ENCODE results near the gene SENP6. TPM values are rescaled to one million over a fixed set of nuclear protein-coding genes. Genes with fewer than 3 reads are reported as not detected.

Gene SENP6, protein sequence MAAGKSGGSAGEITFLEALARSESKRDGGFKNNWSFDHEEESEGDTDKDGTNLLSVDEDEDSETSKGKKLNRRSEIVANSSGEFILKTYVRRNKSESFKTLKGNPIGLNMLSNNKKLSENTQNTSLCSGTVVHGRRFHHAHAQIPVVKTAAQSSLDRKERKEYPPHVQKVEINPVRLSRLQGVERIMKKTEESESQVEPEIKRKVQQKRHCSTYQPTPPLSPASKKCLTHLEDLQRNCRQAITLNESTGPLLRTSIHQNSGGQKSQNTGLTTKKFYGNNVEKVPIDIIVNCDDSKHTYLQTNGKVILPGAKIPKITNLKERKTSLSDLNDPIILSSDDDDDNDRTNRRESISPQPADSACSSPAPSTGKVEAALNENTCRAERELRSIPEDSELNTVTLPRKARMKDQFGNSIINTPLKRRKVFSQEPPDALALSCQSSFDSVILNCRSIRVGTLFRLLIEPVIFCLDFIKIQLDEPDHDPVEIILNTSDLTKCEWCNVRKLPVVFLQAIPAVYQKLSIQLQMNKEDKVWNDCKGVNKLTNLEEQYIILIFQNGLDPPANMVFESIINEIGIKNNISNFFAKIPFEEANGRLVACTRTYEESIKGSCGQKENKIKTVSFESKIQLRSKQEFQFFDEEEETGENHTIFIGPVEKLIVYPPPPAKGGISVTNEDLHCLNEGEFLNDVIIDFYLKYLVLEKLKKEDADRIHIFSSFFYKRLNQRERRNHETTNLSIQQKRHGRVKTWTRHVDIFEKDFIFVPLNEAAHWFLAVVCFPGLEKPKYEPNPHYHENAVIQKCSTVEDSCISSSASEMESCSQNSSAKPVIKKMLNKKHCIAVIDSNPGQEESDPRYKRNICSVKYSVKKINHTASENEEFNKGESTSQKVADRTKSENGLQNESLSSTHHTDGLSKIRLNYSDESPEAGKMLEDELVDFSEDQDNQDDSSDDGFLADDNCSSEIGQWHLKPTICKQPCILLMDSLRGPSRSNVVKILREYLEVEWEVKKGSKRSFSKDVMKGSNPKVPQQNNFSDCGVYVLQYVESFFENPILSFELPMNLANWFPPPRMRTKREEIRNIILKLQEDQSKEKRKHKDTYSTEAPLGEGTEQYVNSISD
- total RNA-seq (ENCODE audit: low replicate concordance) = 108 and 202 TPM in 2 replicates

DNA sequence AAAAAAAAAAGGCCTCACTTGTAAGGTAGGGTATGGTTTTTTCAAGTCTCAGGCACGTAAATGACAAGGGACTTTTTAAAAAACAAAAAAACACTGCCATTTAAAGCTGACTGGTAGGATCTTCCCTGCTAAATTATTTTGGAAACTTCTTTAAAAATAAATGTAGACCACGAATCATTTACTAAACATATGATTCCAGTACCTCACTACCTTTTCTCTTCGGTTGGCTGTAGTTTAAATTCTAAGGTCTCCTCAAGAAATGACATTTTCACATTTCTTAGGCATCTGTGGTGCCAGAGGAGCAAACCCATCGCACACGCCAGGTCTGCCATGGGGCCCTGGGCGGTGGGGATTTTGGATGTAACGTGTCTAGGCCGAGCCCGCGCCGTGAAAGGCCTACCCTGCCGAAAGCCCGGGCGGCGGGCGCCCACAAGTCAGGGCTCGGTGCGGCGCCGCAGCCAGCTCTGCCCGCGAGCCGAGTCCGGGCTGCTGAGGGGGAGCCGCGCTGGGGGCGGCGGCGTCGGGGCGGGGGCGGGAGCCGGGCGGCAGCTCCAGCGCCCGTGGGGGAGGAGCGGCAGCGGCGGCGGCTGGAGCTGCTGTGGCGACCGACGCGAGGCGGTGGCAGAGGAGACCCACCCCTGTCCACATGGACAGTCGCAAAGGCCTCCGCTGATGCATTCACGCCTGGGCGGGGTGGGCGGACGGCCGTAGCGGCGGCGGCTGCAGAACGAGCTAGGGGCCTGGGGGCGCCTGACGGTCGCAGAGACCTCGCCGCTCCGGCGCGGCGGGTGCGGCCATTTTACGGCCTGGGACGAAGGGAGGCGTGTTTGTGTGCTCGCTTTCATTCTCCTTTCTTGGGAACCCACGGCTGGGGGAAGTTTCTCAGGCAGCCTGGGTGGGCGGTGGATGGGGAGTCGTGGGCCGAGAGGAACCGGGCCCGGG, at the start of gene SENP6:
Gene SENP6 (plus strand): TSS at position 577 of the 942 bp plus-strand sequence. CDS start 645 bp downstream, outside the sequence.
- peaks cover 8% of the 10 kb centered on the region for H3K9me3 Mint-ChIP-seq
- peaks cover 8% of the 10 kb centered on the region for H3K4me1 ChIP-seq
- H3K79me2 ChIP-seq (ENCODE audit: low read depth) = peaks cover 66% of the 10 kb centered on the region
- H3K36me3 ChIP-seq = no peaks in the 10 kb centered on the region
- peak within 1 kb of the TSS; percentile 99 for H3K4me3 Mint-ChIP-seq
- H3K4me2 ChIP-seq = peak within 1 kb of the TSS; percentile 90
- H3K27ac Mint-ChIP-seq = peak within 1 kb of the TSS; percentile 99
- H3K4me1 Mint-ChIP-seq = peaks cover 22% of the 10 kb centered on the region
- H3F3A ChIP-seq (ENCODE audit: low read depth) = peaks cover 23% of the 10 kb centered on the region
- peak within 1 kb of the TSS; percentile 91 for H3K9ac ChIP-seq
- peaks cover 3% of the 10 kb centered on the region for H3K27me3 Mint-ChIP-seq (ENCODE audit: insufficient read depth, low read depth)
- peak within 1 kb of the TSS; percentile 96 for H2AFZ ChIP-seq (replicated peaks)
- no peaks in the 10 kb centered on the region for H3K27me3 ChIP-seq
- H3K9me3 ChIP-seq (ENCODE audit: low read depth) = no peaks in the 10 kb centered on the region
- H4K20me1 ChIP-seq (ENCODE audit: low read depth) = peaks cover 7% of the 10 kb centered on the region
- peak within 1 kb of the TSS; percentile 69 for H3K4me3 ChIP-seq
- H3K36me3 Mint-ChIP-seq = peaks cover 21% of the 10 kb centered on the region
- TF ChIP-seq CTCF (IDR thresholded peaks at IDR 0.05) (no peak), EZH2 (IDR thresholded peaks at IDR 0.05) (no peak), EZH2phosphoT487 (IDR thresholded peaks at IDR 0.05) (no peak)
- H3K27ac ChIP-seq = peak within 1 kb of the TSS; percentile 96
- peak; percentile 92 for DNase-seq (ENCODE audit: low spot score)

DNA sequence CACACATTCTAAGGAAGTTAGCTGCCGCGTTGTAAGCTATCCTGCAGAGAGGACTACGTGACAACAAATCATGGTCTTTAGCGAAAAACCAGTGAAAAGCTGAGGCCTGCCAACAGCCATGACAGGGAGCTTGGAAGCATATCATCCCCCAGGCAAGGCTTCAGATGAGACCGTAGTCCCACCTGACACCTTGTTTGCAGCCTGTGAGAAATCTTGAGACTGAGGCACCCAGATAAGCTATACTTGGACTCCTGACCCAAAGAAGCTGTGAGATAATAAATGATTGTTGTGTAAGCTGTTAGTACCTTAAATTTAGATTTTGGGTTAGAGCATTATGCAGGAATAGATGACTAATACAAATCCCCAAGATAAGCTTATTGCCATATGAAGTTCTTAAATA, 45.4 kb upstream of the SENP6 start:
- Histone ChIP-seq H2AFZ (replicated peaks) (peak overlapping the region; percentile 77), H3K9ac (no peak overlapping the region), H3K36me3 (no peaks in the 10 kb centered on the region), H3F3A (ENCODE audit: low read depth) (no peaks in the 10 kb centered on the region), H3K27ac (no peak overlapping the region), H4K20me1 (ENCODE audit: low read depth) (no peaks in the 10 kb centered on the region), H3K4me3 (no peak overlapping the region), H3K9me3 (ENCODE audit: low read depth) (no peaks in the 10 kb centered on the region), H3K4me2 (no peak overlapping the region), H3K27me3 (no peaks in the 10 kb centered on the region), H3K4me1 (peaks cover 14% of the 10 kb centered on the region), H3K79me2 (ENCODE audit: low read depth) (no peaks in the 10 kb centered on the region)
- Mint-ChIP-seq H3K36me3 (no peaks in the 10 kb centered on the region), H3K27me3 (ENCODE audit: insufficient read depth, low read depth) (peaks cover 2% of the 10 kb centered on the region), H3K4me3 (no peak overlapping the region), H3K4me1 (peaks cover 2% of the 10 kb centered on the region), H3K9me3 (no peaks in the 10 kb centered on the region), H3K27ac (no peak overlapping the region)
- TF ChIP-seq CTCF (IDR thresholded peaks at IDR 0.05) = no peak
- no peak for TF ChIP-seq EZH2phosphoT487 (IDR thresholded peaks at IDR 0.05)
- TF ChIP-seq EZH2 (IDR thresholded peaks at IDR 0.05) = no peak
- DNase-seq (ENCODE audit: low spot score) = peak; percentile 38

DNA sequence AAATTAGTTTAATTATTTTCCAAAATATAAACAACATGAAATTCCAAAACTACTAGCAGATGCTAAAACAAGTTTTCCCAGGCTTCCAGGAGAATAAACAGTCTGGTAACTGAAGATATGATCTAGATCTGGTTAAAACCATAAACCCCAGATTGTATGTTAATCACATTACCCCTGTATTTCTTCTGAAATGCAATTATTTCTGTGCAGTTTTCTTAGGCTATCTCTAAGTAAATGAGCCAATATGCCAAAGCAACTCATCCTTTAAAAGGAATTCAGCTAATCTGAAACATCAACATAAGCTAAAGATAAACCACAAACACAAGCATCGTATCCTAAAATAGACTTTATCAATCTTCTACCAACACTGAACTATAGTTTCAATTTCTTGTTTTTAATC, 44.6 kb upstream of the SENP6 start:
- Histone ChIP-seq H3K4me3 (no peak overlapping the region), H3K4me2 (no peak overlapping the region), H3K9me3 (ENCODE audit: low read depth) (no peaks in the 10 kb centered on the region), H3F3A (ENCODE audit: low read depth) (no peaks in the 10 kb centered on the region), H3K27me3 (no peaks in the 10 kb centered on the region), H4K20me1 (ENCODE audit: low read depth) (no peaks in the 10 kb centered on the region), H3K9ac (no peak overlapping the region), H3K79me2 (ENCODE audit: low read depth) (no peaks in the 10 kb centered on the region), H3K4me1 (peaks cover 14% of the 10 kb centered on the region), H2AFZ (replicated peaks) (no peak overlapping the region), H3K27ac (no peak overlapping the region), H3K36me3 (no peaks in the 10 kb centered on the region)
- H3K27ac Mint-ChIP-seq = no peak overlapping the region
- TF ChIP-seq CTCF (IDR thresholded peaks at IDR 0.05) (no peak), EZH2phosphoT487 (IDR thresholded peaks at IDR 0.05) (no peak)
- no peaks in the 10 kb centered on the region for H3K27me3 Mint-ChIP-seq (ENCODE audit: insufficient read depth, low read depth)
- peaks cover 2% of the 10 kb centered on the region for H3K4me1 Mint-ChIP-seq
- no peak for DNase-seq (ENCODE audit: low spot score)
- no peaks in the 10 kb centered on the region for H3K36me3 Mint-ChIP-seq
- H3K9me3 Mint-ChIP-seq = no peaks in the 10 kb centered on the region
- H3K4me3 Mint-ChIP-seq = no peak overlapping the region
